GM12878 (cell line): ENCODE results near the gene KIFC3. TPM values are rescaled to one million over a fixed set of nuclear protein-coding genes. Genes with fewer than 3 reads are reported as not detected.

ENCODE experiments used
- ATAC-seq: fragments of 200-7000 bp; cut with Tn5 transposase; 3 replicates; pipeline ENCODE4 v1.9.1; 2020; ENCODE audit warnings: mild to moderate bottlenecking, moderate library complexity
- BruUV-seq: library from RNA; stranded (reverse); fragments of 400-500 nt; replicated peaks from 2 replicates; lab custom pipeline; 2021; lab: Mats Ljungman, UMichigan
- CTCF ChIA-PET: fragments of 300-600 bp; sonication (Branson Sonifier 250); formaldehyde crosslinking; extraction: SDS; loops from one replicate; lab custom pipeline; 2021; ENCODE audit warnings: inconsistent platforms; lab: Yijun Ruan, JAX
- POLR2A ChIA-PET: fragments of 350-600 bp; formaldehyde crosslinking; extraction: SDS; loops from one replicate; lab custom pipeline; 2021; ENCODE audit warnings: inconsistent platforms; lab: Charles Lee
- RAD21 ChIA-PET: fragments of 300-600 bp; sonication (Branson Sonifier 250); formaldehyde crosslinking; loops from one replicate; lab custom pipeline; 2023; ENCODE audit warnings: antibody characterized with exemption; ENCODE audit not compliant: unreplicated experiment; lab: Charles Lee
- SMC1A ChIA-PET: fragments of 300-600 bp; sonication (Branson Sonifier 250); formaldehyde crosslinking; loops from one replicate; lab custom pipeline; 2023; ENCODE audit not compliant: unreplicated experiment, uncharacterized antibody; lab: Charles Lee
- DNase-seq: peaks from one replicate; pipeline ENCODE4 v3.0.0-alpha.2; 2011; ENCODE audit warnings: low read depth, low spot score
- FAIRE-seq: peaks from 3 replicates; lab custom pipeline; 2011; peaks lifted over from hg19 to GRCh38; lab: Jason Lieb, UNC
- H2AFZ ChIP-seq: 2 replicates; pipeline ENCODE4 v1.6.0; 2011; ENCODE audit warnings: low read depth, low read length, control low read depth; ENCODE audit not compliant: control insufficient read depth
- H3K27ac ChIP-seq: 2 replicates; pipeline ENCODE4 v1.5.1; 2011; ENCODE audit warnings: control low read depth; ENCODE audit not compliant: control insufficient read depth, insufficient read depth
- H3K27me3 ChIP-seq, 2 experiments: replicated peaks in 1 of 2; 2 replicates each; pipeline versions ENCODE4 v1.6.0 to v1.6.1; 2011; ENCODE audit warnings: low read length in 1 of 2; ENCODE audit not compliant: control insufficient read depth in 2 of 2, insufficient read depth in 2 of 2
- H3K36me3 ChIP-seq, 2 experiments: 2 replicates each; pipeline ENCODE4 v1.5.1; 2011; ENCODE audit warnings: low read length in 1 of 2; ENCODE audit not compliant: control insufficient read depth in 2 of 2, insufficient read depth in 2 of 2
- H3K4me1 ChIP-seq: 2 replicates; pipeline ENCODE4 v1.6.1; 2011; ENCODE audit warnings: mild to moderate bottlenecking, low read length, moderate library complexity, mixed read lengths; ENCODE audit not compliant: control insufficient read depth, insufficient read depth
- H3K4me2 ChIP-seq: 2 replicates; pipeline ENCODE4 v1.6.0; 2011; ENCODE audit warnings: control low read depth; ENCODE audit not compliant: control insufficient read depth, insufficient read depth
- H3K4me3 ChIP-seq: fragments of 200-600 bp; sonication (generic); 2 replicates; pipeline ENCODE4 v1.5.1; 2016
- H3K79me2 ChIP-seq: 2 replicates; pipeline ENCODE4 v1.6.0; 2011; ENCODE audit warnings: low read length; ENCODE audit not compliant: control insufficient read depth, insufficient read depth
- H3K9ac ChIP-seq: 2 replicates; pipeline ENCODE4 v1.8.0; 2011; ENCODE audit warnings: low read length, control low read depth, mixed read lengths; ENCODE audit not compliant: control insufficient read depth, insufficient read depth
- H3K9me3 ChIP-seq: replicated peaks from 3 replicates; pipeline ENCODE4 v1.5.1; 2011; ENCODE audit warnings: mild to moderate bottlenecking, low read length; ENCODE audit not compliant: control insufficient read depth, insufficient read depth
- H4K20me1 ChIP-seq: 2 replicates; pipeline ENCODE4 v1.6.0; 2011; ENCODE audit not compliant: control insufficient read depth, insufficient read depth
- ATF3 ChIP-seq: IDR thresholded peaks from 2 replicates; pipeline ENCODE4 v1.6.1; 2011; ENCODE audit warnings: low read depth, mild to moderate bottlenecking, low read length, moderate library complexity, borderline replicate concordance; ENCODE audit errors: extremely low read depth
- CUX1 ChIP-seq: IDR thresholded peaks from 2 replicates; pipeline ENCODE4 v1.6.1; 2012; ENCODE audit warnings: improper control_type of control experiment, low read depth, low read length; ENCODE audit not compliant: insufficient replicate concordance
- EED ChIP-seq: sonication (generic); IDR thresholded peaks from 2 replicates; pipeline ENCODE4 v1.6.1; 2016; ENCODE audit warnings: antibody characterized with exemption, low read depth
- SP1 ChIP-seq: IDR thresholded peaks from one replicate; pipeline ENCODE4 v1.6.1; 2011; ENCODE audit warnings: low read depth, low read length
- SUPT20H ChIP-seq: IDR thresholded peaks from 2 replicates; pipeline ENCODE4 v1.6.1; 2011; ENCODE audit warnings: low read depth, mild to moderate bottlenecking, low read length, moderate library complexity, borderline replicate concordance; ENCODE audit not compliant: control insufficient read depth
- YBX1 ChIP-seq: fragments of 450-650 bp; IDR thresholded peaks from 2 replicates; pipeline ENCODE4 v1.6.1; 2016; ENCODE audit warnings: antibody characterized with exemption
- ZBTB4 ChIP-seq: fragments of 450-650 bp; formaldehyde crosslinking; IDR thresholded peaks from 2 replicates; pipeline ENCODE4 v1.4.0; 2022; ENCODE audit warnings: mild to moderate bottlenecking, moderate library complexity
- ZBTB40 ChIP-seq: fragments of 450-650 bp; IDR thresholded peaks from 2 replicates; pipeline ENCODE4 v1.6.1; 2016; ENCODE audit warnings: mild to moderate bottlenecking, moderate library complexity, borderline replicate concordance
- WGBS: methylation state at CpG from one replicate; pipeline ENCODE4 v1.1.6; 2016; ENCODE audit warnings: low lambda C conversion rate; ENCODE audit not compliant: insufficient replicate concordance, insufficient coverage; ENCODE audit errors: missing lambda C conversion rate; 5-methylcytosine and 5-hydroxymethylcytosine counted together
- in situ Hi-C: fragments of 300-500 bp; cut with MboI; formaldehyde crosslinking; loops from 9 replicates; pipeline ENCODE4 v1.14.3; 2018; ENCODE audit warnings: mixed read lengths
- intact Hi-C: fragments of 100-400 bp; cut with micrococcal nuclease; formaldehyde crosslinking; loops from one replicate; pipeline ENCODE4 v1.14.2; 2022; ENCODE audit not compliant: unreplicated experiment
- polyA plus RNA-seq, 11 experiments: library from polyadenylated mRNA; depleted of rRNA in 4 of 11; unstranded in 6 of 11; stranded (reverse) in 5 of 11; fragments of >200 nt; fragmentation: Nextera tagmentation in 4 of 11; fragmentation: Illumina TruSeq in 1 of 11; extraction: Ambion mirVana in 4 of 11; extraction: Trizol in 1 of 11; gene quantifications; 1 replicate in 1 of 11; 2 replicates in 10 of 11; pipeline versions ENCODE4 v1.2.1 to v1.2.3, GENCODE V29; 2011 to 2016; ENCODE audit warnings: inconsistent platforms in 2 of 11, missing spikeins in 2 of 11, low read depth in 1 of 11
- total RNA-seq, 4 experiments: library from RNA; depleted of rRNA in 3 of 4; stranded (reverse); fragments of >200 nt in 3 of 4; fragmentation: Illumina TruSeq in 1 of 4; extraction: Trizol in 1 of 4; gene quantifications; 2 replicates each; pipeline versions ENCODE4 v1.2.1 to v1.2.3, GENCODE V29; 2013 to 2021

KIFC3 gene
- total and polyA plus RNA-seq, 10 of the 15 experiments (the other 5 are each of a cell fraction or from before 2014, with no cell fraction given), result 0.22 to 1.3 (median 0.26) TPM; not detected in 3

GRCh38 chr16:57739756-57740422 is 62.4 kb downstream of the KIFC3 start (continued):
- no peak for TF ChIP-seq ZBTB40

- no TSS peak for BruUV-seq
- DNase-seq (no peak), ATAC-seq (no peak), FAIRE-seq (no peak)
- no peak overlapping the region for H3K4me2 ChIP-seq
- RAD21 ChIA-PET, result no interaction called here
- H3K27ac ChIP-seq, result no peak overlapping the region
- no peaks in the 10 kb centered on the region for H3K9me3 ChIP-seq
- 91% methylated on average over 7 of the region's 7 CpGs for WGBS
- SMC1A ChIA-PET, result no interaction called here
- POLR2A ChIA-PET, result no interaction called here
- H3K36me3 ChIP-seq, result no peaks in the 10 kb centered on the region
- no peak overlapping the region for H2AFZ ChIP-seq
- CTCF ChIA-PET, result no interaction called here
- peaks cover 9% of the 10 kb centered on the region for H3K79me2 ChIP-seq
- peaks cover 10% of the 10 kb centered on the region for H3K4me1 ChIP-seq
- intact Hi-C loops (loop anchor here (5.0 kb wide), 2 partner anchors 137 to 162 kb away; no protein-coding TSS in a partner anchor), in situ Hi-C loops (no loop called here)
- no peak overlapping the region for H3K4me3 ChIP-seq
- no peak overlapping the region for H3K9ac ChIP-seq
- H4K20me1 ChIP-seq, result no peaks in the 10 kb centered on the region
- no peaks in the 10 kb centered on the region for H3K27me3 ChIP-seq
- TF ChIP-seq YBX1 (no peak), SP1 (no peak), ZBTB4 (no peak), EED (no peak), SUPT20H (no peak), ATF3 (no peak), CUX1 (no peak)
Measured at GRCh38 chr16:57738844-57739243, 63.4 kb downstream of the KIFC3 start.
